Fibroblast of lung (primary cell): Measurements from ENCODE around the gene FAM53B.

Source experiments
- EZH2 ChIP-seq: IDR thresholded peaks from 2 replicates; pipeline ENCODE4 v1.5.1; 2012; ENCODE audit warnings: low read length, control low read depth, mild to moderate bottlenecking; ENCODE audit errors: missing control alignments
- TF ChIP-seq, protein P1 (sequence below), 2 donors: IDR thresholded peaks in 1 of 2; conservative IDR thresholded peaks in 1 of 2; 1 replicate in 1 of 2; 2 replicates in 1 of 2; pipeline ENCODE4 v1.5.1; 2011 to 2012; ENCODE audit warnings: low read length in 2 of 2, control low read depth in 1 of 2, inconsistent platforms in 1 of 2, low read depth in 1 of 2, mild to moderate bottlenecking in 1 of 2

- TF ChIP-seq, protein P1, sequence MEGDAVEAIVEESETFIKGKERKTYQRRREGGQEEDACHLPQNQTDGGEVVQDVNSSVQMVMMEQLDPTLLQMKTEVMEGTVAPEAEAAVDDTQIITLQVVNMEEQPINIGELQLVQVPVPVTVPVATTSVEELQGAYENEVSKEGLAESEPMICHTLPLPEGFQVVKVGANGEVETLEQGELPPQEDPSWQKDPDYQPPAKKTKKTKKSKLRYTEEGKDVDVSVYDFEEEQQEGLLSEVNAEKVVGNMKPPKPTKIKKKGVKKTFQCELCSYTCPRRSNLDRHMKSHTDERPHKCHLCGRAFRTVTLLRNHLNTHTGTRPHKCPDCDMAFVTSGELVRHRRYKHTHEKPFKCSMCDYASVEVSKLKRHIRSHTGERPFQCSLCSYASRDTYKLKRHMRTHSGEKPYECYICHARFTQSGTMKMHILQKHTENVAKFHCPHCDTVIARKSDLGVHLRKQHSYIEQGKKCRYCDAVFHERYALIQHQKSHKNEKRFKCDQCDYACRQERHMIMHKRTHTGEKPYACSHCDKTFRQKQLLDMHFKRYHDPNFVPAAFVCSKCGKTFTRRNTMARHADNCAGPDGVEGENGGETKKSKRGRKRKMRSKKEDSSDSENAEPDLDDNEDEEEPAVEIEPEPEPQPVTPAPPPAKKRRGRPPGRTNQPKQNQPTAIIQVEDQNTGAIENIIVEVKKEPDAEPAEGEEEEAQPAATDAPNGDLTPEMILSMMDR (conservative IDR thresholded peaks at IDR 0.05 in 1 of 2, IDR thresholded peaks at IDR 0.05 in 1 of 2; ENCODE audit: low read depth in 1 of 2, low read length in 2 of 2), result no peak
- no peak for TF ChIP-seq EZH2
These were observed 35.2 kb downstream of the FAM53B start for GRCh38 chr10:124708922-124709520.
